Measurements from ENCODE around the gene ZNF730. TPM values are rescaled to one million over a fixed set of nuclear protein-coding genes. Genes with fewer than 3 reads are reported as not detected.
A peak's percentile ranks its signal among the peaks of the same experiment; 100 is the strongest.
"Not testable (repeated sequence)": the region's sequence is repeated elsewhere in the genome, so short reads cannot be mapped to it uniquely, and the experiment has no call there.

Gene ZNF730
- 1 to 10 TPM in 1 of 2 donors, under 1 TPM in 1; 0.85 to 1.6 TPM for total RNA-seq

DNA sequence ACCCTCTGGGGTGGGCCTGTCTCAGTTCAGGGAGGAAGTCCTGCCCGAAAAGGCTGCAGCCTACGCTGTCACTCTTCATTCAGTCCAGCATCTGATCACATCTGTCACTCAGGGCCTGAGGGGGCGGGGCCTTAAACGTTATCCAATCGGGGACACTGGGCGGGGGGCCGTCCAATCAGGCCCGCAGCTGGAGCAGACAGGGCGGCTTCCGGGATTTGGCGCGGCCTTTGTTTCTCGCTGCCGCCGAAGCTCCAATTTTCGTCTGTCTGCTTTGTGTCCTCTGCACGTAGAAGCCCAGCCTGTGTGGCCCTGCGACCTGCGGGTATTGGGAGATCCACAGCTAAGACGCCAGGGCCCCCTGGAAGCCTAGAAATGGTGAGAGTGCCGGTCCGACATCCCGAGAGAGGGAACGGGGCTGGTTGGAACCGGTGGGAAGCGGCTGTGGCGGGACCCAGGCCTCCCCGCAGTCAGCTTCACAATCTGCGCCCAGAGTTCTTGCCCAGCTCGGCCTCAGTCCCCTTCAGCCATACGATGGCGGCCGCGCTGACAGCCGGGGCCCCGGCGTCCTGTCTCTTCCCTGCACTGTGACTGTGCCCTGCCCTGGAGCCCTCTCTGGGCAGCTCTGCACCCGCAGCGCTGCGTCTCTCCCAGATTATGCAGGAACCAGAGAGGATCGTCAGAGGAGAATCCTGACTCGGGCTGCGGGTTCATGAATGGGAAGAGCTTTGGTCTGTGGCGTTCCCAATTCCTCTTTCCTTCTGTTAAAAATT lies at the start of gene ZNF730:
ZNF730 (plus strand) TSS at position 224 of the 770 bp plus-strand sequence; CDS start at position 373, 149 bp downstream.
- H3K9ac ChIP-seq (ENCODE audit: low read depth in 2 of 2, low read length in 2 of 2): peak within 1 kb of the TSS in 1 of 2 donors; percentile 33
- H3K4me1 ChIP-seq: no peaks in the 10 kb centered on the region
- TF ChIP-seq, protein P1, sequence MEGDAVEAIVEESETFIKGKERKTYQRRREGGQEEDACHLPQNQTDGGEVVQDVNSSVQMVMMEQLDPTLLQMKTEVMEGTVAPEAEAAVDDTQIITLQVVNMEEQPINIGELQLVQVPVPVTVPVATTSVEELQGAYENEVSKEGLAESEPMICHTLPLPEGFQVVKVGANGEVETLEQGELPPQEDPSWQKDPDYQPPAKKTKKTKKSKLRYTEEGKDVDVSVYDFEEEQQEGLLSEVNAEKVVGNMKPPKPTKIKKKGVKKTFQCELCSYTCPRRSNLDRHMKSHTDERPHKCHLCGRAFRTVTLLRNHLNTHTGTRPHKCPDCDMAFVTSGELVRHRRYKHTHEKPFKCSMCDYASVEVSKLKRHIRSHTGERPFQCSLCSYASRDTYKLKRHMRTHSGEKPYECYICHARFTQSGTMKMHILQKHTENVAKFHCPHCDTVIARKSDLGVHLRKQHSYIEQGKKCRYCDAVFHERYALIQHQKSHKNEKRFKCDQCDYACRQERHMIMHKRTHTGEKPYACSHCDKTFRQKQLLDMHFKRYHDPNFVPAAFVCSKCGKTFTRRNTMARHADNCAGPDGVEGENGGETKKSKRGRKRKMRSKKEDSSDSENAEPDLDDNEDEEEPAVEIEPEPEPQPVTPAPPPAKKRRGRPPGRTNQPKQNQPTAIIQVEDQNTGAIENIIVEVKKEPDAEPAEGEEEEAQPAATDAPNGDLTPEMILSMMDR (IDR thresholded peaks at IDR 0.05): no peak
- H3K9me3 ChIP-seq: no peaks in the 10 kb centered on the region
- no peaks in the 10 kb centered on the region for H3K36me3 ChIP-seq
- no peaks in the 10 kb centered on the region for H3K27me3 ChIP-seq
- peak within 1 kb of the TSS; percentile 53 for H3K4me3 ChIP-seq
- intact Hi-C loops (cut with DNase I): no loop called here
- peak; percentile 53 for DNase-seq
- H3K27ac ChIP-seq: no peak within 1 kb of the TSS

DNA sequence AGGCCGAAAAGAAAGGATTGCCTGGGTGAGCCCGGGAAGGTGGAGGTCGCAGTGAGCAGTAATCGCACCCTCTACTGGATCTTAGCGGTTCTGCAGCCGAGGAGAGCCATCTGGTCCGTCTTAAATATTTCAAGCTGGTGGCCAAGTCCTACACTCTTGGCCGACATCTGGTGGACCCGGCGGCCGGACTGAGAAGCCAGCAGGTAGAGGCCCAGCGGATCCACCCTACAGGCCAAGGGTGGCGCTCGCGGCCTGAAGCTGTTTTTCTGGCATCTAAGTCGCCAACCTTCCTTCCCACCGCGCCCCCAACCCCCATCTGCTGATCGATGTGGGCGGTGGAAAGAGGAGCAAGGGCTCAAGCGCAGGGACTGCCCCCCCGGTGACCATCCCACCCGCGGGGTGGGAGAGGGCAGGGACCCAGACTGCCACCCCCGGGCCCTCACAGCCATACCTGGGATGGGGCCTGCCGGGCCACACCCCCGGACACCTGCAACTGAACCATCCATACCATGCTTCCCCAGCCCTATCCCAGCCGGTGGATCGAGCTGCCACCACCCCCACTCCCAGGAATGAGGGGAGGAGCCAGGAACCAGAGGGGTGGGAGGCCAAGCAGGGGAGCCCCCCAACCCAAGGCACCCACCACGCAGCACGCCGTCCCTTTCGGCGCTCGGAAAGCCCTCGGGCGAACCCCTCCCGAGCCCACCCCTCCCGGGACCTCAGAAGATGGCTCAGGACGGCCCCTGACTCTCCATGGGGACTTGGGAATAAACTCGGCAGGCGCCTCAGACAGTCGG lies 46.3 kb upstream of the ZNF730 start:
- DNase-seq: peak; percentile 27
- TF ChIP-seq, protein P1 (IDR thresholded peaks at IDR 0.05): no peak
- H3K9ac ChIP-seq (ENCODE audit: low read depth in 2 of 2, low read length in 2 of 2): no peak overlapping the region
- no peak overlapping the region for H3K27ac ChIP-seq
- no peaks in the 10 kb centered on the region for H3K4me1 ChIP-seq
- intact Hi-C loops (cut with DNase I): no loop called here
- H3K9me3 ChIP-seq: no peaks in the 10 kb centered on the region
- no peaks in the 10 kb centered on the region for H3K27me3 ChIP-seq
- H3K36me3 ChIP-seq: no peaks in the 10 kb centered on the region
- no peak overlapping the region for H3K4me3 ChIP-seq

- TF ChIP-seq, protein P1 (IDR thresholded peaks at IDR 0.05): no peak
- no peak overlapping the region for H3K27ac ChIP-seq
- H3K4me1 ChIP-seq: no peaks in the 10 kb centered on the region
- no peaks in the 10 kb centered on the region for H3K9me3 ChIP-seq
- intact Hi-C loops (cut with DNase I): no loop called here
- no peaks in the 10 kb centered on the region for H3K36me3 ChIP-seq
- H3K9ac ChIP-seq (ENCODE audit: low read depth in 2 of 2, low read length in 2 of 2): no peak overlapping the region
- peak; percentile 20 for DNase-seq
- H3K4me3 ChIP-seq: no peak overlapping the region
- no peaks in the 10 kb centered on the region for H3K27me3 ChIP-seq
These were observed 45.7 kb upstream of the ZNF730 start for GRCh38 chr19:23071147-23071511.

- intact Hi-C loops (cut with DNase I): no loop called here
- Histone ChIP-seq H3K9ac (ENCODE audit: low read depth in 2 of 2, low read length in 2 of 2) (peak overlapping the region in 1 of 2 donors; percentile 56), H3K36me3 (no peaks in the 10 kb centered on the region), H3K27me3 (no peaks in the 10 kb centered on the region), H3K9me3 (no peaks in the 10 kb centered on the region), H3K27ac (no peak overlapping the region), H3K4me3 (peak overlapping the region; percentile 38), H3K4me1 (no peaks in the 10 kb centered on the region)
- DNase-seq: peak; percentile 73
- TF ChIP-seq, protein P1 (IDR thresholded peaks at IDR 0.05): no peak
These were observed 41.6 kb upstream of the ZNF730 start for GRCh38 chr19:23075031-23075733.

GRCh38 chr19:23077776-23078175 lies 39.0 kb upstream of the ZNF730 start:
- DNase-seq; H3K36me3 ChIP-seq; H3K4me3 ChIP-seq; H3K9ac ChIP-seq (ENCODE audit: low read depth in 2 of 2, low read length in 2 of 2); H3K27me3 ChIP-seq; H3K9me3 ChIP-seq; H3K27ac ChIP-seq; H3K4me1 ChIP-seq; intact Hi-C loops (cut with DNase I): not testable (repeated sequence)
